ENCODE data around the gene SLC3A2.
"Not testable (repeated sequence)": the region's sequence is repeated elsewhere in the genome, so short reads cannot be mapped to it uniquely, and the experiment has no call there.

The SLC3A2 gene

DNA sequence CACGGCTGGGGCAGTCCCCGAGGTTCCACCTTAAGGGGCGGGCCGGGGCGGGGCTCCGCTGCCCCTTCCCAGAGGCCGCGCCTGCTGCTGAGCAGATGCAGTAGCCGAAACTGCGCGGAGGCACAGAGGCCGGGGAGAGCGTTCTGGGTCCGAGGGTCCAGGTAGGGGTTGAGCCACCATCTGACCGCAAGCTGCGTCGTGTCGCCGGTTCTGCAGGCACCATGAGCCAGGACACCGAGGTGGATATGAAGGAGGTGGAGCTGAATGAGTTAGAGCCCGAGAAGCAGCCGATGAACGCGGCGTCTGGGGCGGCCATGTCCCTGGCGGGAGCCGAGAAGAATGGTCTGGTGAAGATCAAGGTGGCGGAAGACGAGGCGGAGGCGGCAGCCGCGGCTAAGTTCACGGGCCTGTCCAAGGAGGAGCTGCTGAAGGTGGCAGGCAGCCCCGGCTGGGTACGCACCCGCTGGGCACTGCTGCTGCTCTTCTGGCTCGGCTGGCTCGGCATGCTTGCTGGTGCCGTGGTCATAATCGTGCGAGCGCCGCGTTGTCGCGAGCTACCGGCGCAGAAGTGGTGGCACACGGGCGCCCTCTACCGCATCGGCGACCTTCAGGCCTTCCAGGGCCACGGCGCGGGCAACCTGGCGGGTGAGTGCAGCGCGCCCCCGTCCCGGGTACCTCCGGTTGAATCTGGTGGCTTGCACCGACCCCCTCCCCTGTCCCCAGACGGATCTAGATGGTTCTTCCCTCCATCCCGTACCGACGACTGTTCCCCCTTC is at the start of gene SLC3A2:
Gene SLC3A2 (plus strand): TSS at position 94 of the 776 bp plus-strand sequence. CDS start 128 bp downstream, at position 222.
- FAIRE-seq (no peak), DNase-seq (ENCODE audit: low spot score) (peak; percentile 74)

DNA sequence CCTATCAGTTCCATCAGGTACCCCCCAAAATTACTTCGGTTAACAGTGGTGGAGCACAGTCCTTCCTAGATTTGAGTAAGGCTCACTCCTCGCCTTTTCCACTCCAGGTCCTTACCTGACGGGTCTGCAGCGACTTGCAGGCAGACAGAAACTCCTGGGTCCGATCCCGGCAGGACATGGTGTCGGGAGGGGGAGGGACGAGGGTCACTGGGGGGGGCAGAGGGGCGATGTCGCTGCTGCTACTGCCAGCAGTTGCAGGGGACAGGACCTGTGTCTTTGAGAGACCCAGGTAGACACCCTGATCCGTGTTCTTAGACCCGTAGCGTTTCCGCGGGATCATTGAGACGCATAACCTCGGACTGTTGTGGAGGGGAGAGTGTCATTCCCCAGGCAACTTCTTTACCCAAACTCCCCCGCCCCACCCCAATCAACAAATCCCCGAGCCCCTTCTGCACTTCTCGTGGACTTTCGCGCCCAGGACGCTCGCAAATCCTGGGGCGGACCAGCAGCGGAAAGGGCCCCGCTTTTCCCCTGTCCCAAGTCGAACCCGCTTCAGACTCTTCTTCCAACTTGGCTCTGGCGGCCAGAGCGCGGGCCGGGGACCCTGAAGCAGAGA is 49.7 kb upstream of the SLC3A2 start:
- no peak for FAIRE-seq
- no peak for DNase-seq (ENCODE audit: low spot score)

DNA sequence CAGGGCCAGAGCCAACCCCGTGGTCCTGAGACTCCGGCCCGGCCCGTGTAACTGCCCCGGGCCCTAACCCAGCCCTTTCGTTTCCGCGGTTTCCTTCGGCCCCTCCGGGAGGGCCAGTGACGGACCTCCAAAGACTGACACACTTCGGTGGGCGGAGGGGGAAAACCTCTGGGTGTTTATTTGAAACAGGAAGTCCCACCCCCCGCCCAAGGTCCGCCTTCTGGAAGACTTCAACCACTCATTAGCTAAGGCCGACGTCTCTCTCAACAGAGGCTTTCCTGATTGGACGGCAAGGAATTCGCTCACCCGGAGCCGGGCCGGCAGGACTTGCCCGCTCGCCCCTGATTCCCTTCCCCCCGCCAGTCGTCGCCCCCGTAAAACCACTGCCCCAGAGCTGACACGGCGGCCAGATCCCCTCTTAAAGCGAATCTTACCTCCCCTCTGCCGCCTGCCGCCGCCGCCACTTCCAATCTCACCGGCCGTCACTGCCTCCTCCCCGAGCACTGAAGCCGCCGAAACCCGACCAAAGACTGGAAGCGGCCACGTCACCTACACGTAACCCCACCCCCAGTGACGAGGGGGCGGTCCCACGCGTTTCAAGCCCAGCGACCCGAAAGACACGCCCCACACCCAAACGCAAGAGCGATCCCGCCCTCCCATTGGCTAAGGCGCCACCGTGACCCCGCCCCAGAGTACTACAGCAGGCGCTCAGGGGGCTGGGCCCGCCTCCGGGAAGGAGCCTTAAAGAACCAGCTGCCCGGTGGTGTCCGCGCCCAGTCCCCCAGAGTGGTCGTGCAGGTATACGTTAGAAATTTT is 49.0 kb upstream of the SLC3A2 start, which contains the start of gene STX5:
Gene STX5 (minus strand): TSS at position 532 of the 816 bp plus-strand sequence. CDS start 808 bp downstream, outside the sequence.
- peak; percentile 69 for FAIRE-seq
- peak; percentile 91 for DNase-seq (ENCODE audit: low spot score)

DNA sequence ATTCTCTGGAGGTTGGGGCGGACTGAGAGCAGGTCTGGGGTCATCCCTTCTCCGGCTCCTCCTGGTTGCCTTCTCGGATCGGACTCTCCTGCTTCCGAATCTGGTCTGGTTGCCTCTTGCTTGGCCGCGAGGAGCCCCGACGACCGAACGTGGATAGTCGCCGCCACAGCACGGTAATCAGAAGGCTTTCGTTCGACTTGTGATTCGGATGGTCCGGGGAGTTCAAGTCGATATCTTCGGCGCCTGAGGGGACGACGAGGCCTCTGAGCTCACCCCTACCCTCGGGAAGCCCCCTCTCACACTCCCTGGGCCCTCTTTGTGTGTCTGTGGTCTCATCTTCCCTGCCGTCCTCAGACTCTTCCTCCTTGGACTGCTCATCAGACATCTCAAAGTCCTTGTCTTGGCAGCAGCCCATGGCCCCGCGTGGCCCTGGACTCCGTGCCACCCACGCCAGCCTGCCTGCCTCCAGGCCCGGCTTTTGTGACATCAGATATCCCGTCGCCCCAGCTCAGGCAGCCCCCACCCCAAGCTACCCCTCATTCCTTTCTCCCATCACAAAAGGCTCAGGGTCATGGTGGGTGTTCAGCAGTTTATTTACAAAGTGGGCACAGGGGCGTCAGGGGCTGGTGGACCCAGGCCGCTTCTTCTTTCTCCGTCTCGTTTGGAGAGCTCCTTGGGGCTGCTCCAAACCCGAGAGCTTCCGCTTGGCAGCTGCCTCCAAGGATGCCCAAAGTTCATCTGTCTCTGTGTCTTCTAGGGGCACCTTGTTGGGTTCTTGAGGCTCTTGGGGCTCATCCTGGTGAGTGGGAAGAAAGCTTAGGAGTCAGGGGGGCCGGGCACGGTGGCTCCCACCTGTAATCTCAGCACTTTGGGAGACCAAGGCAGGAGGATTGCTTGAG is 48.1 kb upstream of the SLC3A2 start, which contains the start of gene TEX54:
Gene TEX54 (minus strand): TSS at position 506 of the 899 bp plus-strand sequence.
- FAIRE-seq (no peak), DNase-seq (ENCODE audit: low spot score) (no peak)

DNA sequence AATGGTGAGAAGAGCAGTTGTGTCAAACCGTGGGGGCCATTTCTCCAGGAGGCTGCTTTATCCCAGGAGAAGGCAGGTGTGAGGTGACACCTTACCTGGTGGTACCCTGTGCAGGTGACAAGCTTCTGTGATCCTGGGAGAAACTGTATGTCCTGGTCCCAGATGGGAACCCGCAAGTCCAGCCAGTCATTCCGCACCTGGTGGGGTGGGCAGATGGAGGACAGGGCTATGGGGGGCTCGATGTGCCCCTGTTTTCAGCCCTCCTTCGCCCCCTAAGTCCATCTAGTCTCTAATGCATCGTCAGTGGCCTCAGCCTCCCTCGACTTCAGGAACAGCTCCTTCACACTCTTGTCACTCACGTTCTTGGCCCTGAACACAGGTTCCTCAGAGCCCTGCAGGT is 45.4 kb upstream of the SLC3A2 start:
- FAIRE-seq (no peak), DNase-seq (ENCODE audit: low spot score) (no peak)

DNA sequence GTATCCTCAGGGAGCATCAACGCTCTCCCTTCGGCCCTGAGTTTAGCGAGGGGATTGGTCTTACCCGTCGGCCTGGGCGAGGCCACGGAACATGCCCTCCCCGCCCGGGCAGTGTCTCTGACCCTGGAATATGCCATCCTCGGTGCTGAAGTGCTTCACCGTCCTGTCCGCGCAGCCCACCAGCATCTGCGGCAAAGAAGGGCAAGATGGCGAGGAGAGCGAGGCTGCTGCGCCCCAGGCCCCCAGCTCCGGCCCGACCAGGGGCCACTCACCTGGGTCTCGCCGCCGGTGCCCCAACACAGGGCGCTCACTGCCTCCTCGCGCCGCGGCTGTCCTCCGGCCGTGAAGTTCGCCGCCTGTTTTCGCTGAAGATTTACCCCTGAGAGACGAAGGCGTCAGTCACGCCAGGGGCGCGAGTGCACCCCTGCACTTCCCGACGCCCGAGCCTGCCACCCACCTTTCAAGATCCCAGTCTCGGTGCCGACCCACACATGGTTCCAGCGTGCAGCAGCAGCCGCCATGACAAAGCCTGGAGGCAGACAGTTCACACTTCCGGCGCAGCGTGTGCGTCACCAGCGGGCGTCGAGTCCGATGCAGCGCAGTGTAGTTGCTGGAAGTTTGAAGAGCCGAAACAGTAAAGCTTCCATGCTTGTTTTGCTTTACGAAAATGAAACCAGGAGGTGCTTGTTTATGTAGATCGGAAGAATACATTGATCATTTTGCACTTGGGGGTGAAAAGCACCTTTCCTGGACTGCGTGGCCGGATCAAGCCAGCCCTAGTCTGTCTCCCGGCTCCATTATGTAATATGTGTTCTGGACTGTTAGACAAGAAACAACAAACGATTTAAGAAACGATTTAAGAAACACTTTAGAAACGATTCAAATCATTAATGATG is 41.4 kb upstream of the SLC3A2 start, which contains the start of gene WDR74:
Gene WDR74 (minus strand): TSS at position 541 of the 896 bp plus-strand sequence. CDS start 20 bp downstream, at position 521.
- peak; percentile 74 for DNase-seq (ENCODE audit: low spot score)
- FAIRE-seq = no peak

DNA sequence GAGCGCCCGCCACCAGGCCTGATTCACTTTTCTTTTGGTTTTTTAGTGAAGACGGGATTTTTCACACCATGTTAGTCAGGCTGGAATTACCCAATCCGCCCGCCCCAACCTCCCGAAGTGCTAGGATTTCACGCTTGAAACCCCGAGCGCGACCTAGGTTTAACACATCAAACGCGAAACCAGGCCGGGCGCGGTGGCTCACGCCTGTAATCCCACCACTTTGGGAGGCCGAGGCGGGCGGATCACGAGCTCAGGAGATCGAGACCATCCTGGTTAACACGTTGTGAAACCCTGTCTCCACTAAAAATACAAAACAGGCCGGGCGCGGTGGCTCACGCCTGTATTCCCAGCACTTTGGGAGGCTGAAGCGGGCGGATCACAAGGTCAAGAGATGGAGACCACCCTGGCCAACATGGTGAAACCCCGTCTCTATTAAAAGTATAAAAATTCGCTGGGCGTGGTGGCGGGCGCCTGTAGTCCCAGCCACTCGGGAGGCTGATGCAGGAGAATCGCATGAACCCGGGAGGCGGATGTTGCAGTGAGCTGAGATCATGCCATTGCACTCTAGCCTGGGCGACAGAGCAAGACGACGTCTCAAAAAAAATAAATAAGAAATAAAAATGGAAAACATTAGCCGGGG is 39.9 kb upstream of the SLC3A2 start:
- not testable (repeated sequence) for FAIRE-seq
- DNase-seq (ENCODE audit: low spot score) = peak; percentile 90

DNA sequence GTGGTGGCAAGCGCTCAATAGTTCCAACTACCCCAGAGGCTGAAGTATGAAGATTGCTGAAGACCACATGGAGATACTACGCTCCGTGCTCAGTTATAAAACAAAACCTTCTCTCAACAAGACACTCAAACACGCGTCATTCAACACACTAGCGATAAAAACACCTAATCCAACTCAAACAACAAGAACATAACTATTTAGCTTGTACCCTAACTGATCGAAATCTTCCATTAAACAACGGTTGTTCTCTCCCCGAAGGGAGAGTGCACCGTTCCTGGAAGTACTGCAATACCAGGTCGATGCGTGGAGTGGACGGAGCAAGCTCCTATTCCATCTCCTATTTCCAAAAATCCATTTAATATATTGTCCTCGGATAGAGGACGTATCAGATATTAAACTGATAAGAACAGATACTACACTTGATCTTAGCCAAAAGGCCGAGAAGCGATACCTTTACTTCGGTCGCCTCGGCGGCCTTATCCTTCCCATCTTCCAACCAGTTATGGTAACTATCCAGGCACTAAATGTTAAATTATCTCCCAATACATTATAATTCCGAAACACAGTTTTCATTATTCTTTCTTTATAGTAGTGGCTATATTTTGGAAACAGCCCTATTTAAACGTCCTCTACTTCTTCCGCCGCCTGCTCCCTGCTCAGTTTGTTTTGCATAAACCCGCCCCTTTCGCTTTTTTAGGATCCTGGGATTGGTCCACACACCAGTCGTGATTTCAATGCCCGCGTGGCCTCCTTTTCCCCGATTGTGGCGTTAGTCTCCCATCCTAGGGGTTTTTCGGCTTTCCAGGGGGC is 39.1 kb upstream of the SLC3A2 start:
- DNase-seq (ENCODE audit: low spot score) = peak; percentile 100
- FAIRE-seq = peak; percentile 97

DNA sequence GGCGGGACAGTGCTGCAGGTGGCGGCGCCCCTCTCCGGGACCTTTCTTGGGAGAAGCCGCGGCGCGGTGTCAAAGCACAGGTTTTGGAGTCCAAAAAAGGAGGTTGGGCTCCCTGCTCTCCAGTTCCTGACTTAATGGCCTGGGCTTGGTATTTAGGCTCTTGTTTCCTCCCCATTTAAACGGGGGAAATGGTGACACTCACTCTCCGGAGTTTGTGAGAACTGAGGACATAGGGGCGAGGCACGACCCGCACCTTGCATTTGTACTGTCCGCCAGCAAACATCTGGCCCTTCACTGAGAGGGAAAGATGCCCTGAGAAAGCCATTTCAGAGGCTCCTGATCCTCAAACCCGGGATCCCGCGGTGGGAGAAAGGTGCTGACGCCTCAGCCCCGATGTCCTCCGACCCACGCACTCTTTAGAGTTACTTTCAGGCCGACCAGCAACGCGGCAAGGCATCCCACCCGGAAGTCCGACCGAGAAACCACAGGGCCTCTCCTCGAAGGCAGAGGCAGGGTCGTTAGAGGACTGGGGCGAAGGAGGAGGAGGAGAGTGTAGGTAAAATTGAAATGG is 38.4 kb upstream of the SLC3A2 start:
- FAIRE-seq (no peak), DNase-seq (ENCODE audit: low spot score) (no peak)

DNA sequence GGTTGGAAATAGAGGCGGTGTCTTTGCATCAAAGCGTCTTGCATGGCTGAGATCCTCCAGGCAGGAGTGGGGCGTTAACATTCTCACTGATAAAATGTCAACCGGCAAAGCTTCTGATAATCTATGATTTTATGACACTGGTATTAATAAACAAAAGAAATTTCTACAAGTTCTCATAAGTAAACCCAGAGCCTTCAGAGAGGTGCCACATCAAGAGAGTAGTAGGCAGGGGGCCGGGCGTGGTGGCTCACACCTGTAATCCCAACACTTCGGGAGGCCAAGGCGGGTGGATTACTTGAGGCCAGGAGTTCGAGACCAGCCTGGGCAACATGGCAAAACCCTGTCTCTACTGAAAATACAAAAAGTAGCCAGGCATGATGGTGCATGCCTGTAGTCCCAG is 37.8 kb upstream of the SLC3A2 start:
- FAIRE-seq; DNase-seq (ENCODE audit: low spot score): not testable (repeated sequence)

DNA sequence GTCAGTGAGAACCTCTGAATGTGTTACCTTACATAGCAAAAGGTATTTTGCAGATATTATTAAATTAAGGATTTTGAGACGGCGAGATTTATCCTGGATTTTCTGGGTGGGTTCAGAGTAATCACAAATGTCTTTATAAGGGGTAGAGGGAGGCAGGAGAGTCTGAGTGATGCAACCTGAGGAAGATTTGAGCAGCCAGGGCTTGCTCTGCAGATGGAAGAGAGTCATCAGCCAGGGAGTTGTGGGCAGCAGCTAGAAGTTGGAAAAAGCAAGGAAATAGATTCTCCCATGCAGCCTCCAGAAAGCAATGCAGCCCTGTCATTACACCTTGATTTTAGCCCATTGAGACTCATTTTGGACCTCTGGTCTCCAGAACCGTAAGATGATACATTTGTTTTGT is 37.2 kb upstream of the SLC3A2 start:
- FAIRE-seq = no peak
- no peak for DNase-seq (ENCODE audit: low spot score)

DNA sequence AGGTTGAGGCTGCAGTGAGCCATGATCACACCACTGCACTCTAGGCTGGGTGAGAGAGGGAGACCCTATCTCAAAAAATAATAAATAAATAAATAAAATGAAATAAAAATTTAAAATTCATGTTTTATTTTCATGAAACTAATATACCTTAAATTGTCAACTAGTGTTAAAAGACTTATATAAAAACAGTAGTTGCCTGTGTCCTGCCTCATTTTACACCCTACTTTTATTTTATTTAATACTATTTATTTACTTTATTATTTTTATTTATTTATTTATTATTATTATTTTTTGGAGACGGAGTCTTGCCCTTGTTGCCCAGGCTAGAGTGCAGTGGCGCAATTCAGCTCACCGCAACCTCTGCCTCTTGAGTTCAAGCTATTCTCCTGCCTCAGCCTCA is 36.5 kb upstream of the SLC3A2 start:
- FAIRE-seq (no peak), DNase-seq (ENCODE audit: low spot score) (no peak)

DNA sequence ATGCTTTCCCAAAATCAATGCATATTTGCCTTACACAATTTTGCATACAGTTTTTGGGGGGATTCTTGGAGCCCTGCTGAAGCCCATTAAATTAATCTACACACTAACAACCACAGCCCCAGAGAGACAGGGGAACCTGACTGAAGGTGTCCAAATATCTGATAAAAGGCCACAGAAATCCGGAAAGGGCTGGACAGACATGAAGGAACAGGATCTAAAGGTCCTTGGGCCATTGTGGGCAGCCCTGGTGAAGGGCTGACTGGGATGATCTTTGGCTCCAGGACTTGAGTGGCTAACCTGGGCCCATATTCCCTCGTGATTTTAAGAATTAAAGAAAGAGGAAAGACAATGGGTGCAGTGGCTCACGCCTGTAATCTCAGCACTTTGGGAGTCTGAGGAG is 34.5 kb upstream of the SLC3A2 start:
- DNase-seq (ENCODE audit: low spot score) (no peak), FAIRE-seq (no peak)

DNA sequence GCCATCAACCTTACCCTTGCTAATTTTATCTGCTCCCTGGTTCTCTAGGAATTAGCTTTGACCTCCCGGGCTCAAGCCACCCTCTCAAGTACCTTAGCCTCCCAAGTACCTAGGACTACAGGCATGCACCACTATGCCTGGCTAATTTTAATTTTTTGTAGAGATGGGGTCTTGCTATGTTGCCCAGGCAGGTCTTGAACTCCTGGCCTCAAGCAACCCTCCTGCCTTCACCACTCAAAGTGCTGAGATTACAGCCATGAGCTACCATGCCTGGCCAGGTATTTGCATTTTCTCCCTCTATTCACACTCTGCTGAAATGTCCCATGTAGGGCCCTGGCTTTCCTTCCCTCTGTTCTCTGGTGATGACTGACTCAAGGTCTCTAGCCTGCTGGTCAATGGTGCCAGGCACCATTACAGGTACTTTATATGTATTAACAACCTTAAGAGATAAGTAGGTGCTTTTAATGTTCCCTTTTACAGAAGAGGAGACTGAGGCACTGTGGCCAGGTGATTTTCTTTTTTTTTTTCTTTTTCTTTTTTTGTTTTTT is 32.9 kb upstream of the SLC3A2 start:
- no peak for DNase-seq (ENCODE audit: low spot score)
- FAIRE-seq = no peak

DNA sequence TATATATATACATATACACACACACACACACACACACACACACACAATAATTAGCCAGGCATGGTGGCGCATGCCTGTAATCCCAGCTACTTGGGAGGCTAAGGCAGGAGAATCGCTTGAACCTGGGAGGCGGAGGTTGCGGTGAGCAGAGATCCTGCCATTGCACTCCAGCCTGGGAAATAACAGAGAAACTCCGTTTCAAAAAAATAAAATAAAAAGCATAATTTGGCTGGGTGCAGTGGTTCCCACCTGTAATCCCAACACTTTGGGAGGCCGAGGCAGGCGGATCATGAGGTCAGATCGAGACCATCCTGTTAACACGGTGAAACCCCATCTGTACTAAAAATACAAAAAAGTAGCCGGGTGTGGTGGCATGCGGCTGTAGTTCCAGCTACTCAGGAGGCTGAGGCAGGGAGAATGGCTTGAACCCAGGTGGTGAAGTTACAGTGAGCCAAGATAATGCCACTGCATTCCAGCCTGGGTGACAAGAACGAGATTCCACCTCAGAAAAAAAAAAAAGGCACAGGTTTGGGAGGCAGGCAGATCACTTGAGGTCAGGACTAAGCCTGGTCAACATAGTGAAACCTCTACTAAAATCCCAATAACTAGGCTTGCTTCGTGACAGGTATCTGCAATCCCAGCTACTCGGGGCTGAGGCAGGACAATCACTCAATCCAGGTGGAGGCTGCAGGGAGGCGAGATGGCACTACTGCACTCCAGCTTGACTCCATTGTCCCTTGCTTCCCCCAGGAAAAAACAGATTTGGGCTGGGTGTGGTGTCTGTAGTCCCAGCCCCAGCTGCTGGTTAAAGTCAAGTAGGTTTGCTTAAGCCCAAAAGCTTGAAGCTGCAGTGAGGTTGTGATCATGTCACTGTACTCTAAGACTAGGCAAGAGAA is 29.5 kb upstream of the SLC3A2 start:
- DNase-seq (ENCODE audit: low spot score) = peak; percentile 50
- FAIRE-seq = no peak

DNA sequence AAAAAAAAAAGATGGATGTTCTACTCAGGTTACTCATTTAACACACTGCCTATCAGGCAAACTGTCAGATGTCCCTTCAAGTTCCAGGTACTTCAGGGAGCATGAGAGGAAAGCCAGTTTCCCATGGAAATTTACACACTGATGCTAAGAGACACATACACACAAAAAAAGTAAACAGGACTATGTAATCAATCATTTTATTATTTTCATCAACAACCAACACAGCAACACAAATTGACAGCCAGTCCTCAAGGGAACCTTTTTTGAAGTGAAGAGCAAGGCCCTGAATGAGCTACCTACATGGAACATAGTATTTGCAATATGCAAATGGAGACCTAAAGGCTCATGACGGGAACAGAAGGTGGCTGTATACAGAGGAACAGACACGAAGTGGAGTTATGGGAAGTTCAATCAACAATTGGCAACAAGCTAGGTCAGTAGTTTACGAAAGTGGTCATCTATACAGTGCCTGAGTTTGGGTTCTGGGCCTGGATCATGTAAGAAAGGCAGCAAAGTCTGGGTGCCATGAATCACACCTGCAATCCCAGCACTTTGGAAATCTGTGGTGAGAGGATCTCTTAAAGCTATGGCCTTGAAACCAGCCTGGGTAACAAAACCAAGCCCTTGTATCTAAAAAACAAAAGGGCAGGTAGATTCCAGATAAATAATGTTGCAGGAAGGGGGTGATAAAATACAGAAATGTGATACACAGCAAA is 28.7 kb upstream of the SLC3A2 start:
- FAIRE-seq = no peak
- DNase-seq (ENCODE audit: low spot score) = peak; percentile 10
